DOHH2 (cell line): ENCODE measurements around the gene ADAMTS2.

Experiments used
- EZH2phosphoT487 ChIP-seq: fragments of 200-600 bp; sonication (generic); IDR thresholded peaks from 2 replicates; pipeline ENCODE4 v1.6.1; 2017; ENCODE audit warnings: borderline replicate concordance, mild to moderate bottlenecking, antibody characterized with exemption, low read length, moderate library complexity, mixed read lengths
- TF ChIP-seq, protein P1 (sequence below): fragments of 200-600 bp; sonication (generic); IDR thresholded peaks from one replicate; pipeline ENCODE4 v1.5.1; 2014; ENCODE audit warnings: antibody characterized with exemption, mild to moderate bottlenecking, low read depth, low read length; ENCODE audit not compliant: poor library complexity, severe bottlenecking

DNA sequence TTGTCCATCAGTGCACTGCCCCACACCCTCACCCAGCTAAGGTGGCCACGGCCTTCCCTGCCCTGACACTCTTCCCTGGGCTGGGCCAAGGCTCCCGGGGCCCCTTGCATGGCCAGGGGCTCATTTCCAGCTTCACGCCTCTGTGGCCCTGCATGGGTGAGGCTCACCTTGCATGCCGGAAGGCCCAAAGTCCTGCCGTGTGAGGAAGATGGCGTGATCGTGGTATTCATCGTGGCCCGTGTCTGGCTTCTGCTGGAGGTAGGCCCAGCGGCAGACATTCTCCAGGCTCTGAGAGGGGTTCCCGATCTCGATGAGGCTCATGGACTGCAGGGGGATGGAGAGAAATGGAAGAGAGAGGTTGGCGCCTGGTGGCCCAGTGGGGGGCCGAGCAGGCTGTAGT is 186.7 kb downstream of the ADAMTS2 start:
- TF ChIP-seq, protein P1, sequence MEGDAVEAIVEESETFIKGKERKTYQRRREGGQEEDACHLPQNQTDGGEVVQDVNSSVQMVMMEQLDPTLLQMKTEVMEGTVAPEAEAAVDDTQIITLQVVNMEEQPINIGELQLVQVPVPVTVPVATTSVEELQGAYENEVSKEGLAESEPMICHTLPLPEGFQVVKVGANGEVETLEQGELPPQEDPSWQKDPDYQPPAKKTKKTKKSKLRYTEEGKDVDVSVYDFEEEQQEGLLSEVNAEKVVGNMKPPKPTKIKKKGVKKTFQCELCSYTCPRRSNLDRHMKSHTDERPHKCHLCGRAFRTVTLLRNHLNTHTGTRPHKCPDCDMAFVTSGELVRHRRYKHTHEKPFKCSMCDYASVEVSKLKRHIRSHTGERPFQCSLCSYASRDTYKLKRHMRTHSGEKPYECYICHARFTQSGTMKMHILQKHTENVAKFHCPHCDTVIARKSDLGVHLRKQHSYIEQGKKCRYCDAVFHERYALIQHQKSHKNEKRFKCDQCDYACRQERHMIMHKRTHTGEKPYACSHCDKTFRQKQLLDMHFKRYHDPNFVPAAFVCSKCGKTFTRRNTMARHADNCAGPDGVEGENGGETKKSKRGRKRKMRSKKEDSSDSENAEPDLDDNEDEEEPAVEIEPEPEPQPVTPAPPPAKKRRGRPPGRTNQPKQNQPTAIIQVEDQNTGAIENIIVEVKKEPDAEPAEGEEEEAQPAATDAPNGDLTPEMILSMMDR, result no peak
- no peak for TF ChIP-seq EZH2phosphoT487
